IMR-90 (cell line): ENCODE data around the gene SRBD1. TPM values are rescaled to one million over a fixed set of nuclear protein-coding genes. Genes with fewer than 3 reads are reported as not detected.

Source experiments
- ATAC-seq: fragments of 200-7000 bp; cut with Tn5 transposase; 2 replicates; pipeline ENCODE4 v1.9.1; 2020; ENCODE audit warnings: low read depth, mild to moderate bottlenecking, moderate library complexity
- BruUV-seq: library from RNA; stranded (reverse); fragments of 400-500 nt; replicated peaks from 2 replicates; lab custom pipeline; 2021; lab: Mats Ljungman, UMichigan
- CTCF ChIA-PET: fragments of 300-600 bp; formaldehyde crosslinking; extraction: SDS; loops from one replicate; lab custom pipeline; 2021; ENCODE audit warnings: antibody characterized with exemption; lab: Yijun Ruan, JAX
- POLR2A ChIA-PET: fragments of 300-600 bp; sonication (Branson Sonifier 250); formaldehyde crosslinking; loops from one replicate; lab custom pipeline; 2022; ENCODE audit warnings: antibody characterized with exemption; ENCODE audit not compliant: unreplicated experiment; lab: Charles Lee
- DNase-seq: peaks from one replicate; pipeline ENCODE4 v3.0.0; 2013
- H2AFZ ChIP-seq: replicated peaks from 2 replicates; pipeline ENCODE3; 2013; ENCODE audit warnings: low read length, mild to moderate bottlenecking; ENCODE audit not compliant: poor library complexity
- H2AK5ac ChIP-seq: 2 replicates; pipeline ENCODE4 v1.6.1; 2013; ENCODE audit warnings: low read depth, low read length, inconsistent platforms
- H2AK9ac ChIP-seq: replicated peaks from 2 replicates; pipeline ENCODE3; 2013; ENCODE audit warnings: mild to moderate bottlenecking, low read depth, low read length, moderate library complexity; ENCODE audit not compliant: poor library complexity
- H2BK120ac ChIP-seq: 2 replicates; pipeline ENCODE4 v1.6.1; 2013; ENCODE audit warnings: low read depth, low read length, inconsistent platforms
- H2BK15ac ChIP-seq: 3 replicates; pipeline ENCODE4 v1.6.1; 2013; ENCODE audit warnings: low read depth, low read length, inconsistent platforms
- H2BK20ac ChIP-seq: 2 replicates; pipeline ENCODE4 v1.6.1; 2013; ENCODE audit warnings: low read depth, mild to moderate bottlenecking, inconsistent platforms, low read length, moderate library complexity
- H2BK5ac ChIP-seq: 2 replicates; pipeline ENCODE4 v1.6.1; 2013; ENCODE audit warnings: mild to moderate bottlenecking, low read depth, low read length, inconsistent platforms; ENCODE audit not compliant: poor library complexity, severe bottlenecking
- H3K14ac ChIP-seq: replicated peaks from 2 replicates; pipeline ENCODE4 v1.6.1; 2013; ENCODE audit warnings: low read depth, low read length, inconsistent platforms
- H3K18ac ChIP-seq: 2 replicates; pipeline ENCODE4 v1.6.1; 2013; ENCODE audit warnings: low read depth, low read length, control low read depth
- H3K23ac ChIP-seq: 2 replicates; pipeline ENCODE4 v1.6.1; 2013; ENCODE audit warnings: low read depth, low read length, inconsistent platforms
- H3K27ac ChIP-seq: 2 replicates; pipeline ENCODE4 v1.5.1; 2013; ENCODE audit warnings: mild to moderate bottlenecking, control low read depth, low read length; ENCODE audit not compliant: insufficient read depth
- H3K27me3 ChIP-seq: 2 replicates; pipeline ENCODE4 v1.6.1; 2013; ENCODE audit warnings: low read length; ENCODE audit not compliant: control insufficient read depth, insufficient read depth
- H3K36me3 ChIP-seq: 2 replicates; pipeline ENCODE4 v1.6.1; 2013; ENCODE audit warnings: low read length, mixed read lengths; ENCODE audit not compliant: control insufficient read depth, insufficient read depth
- H3K4ac ChIP-seq: 2 replicates; pipeline ENCODE4 v1.6.1; 2013; ENCODE audit warnings: low read depth, low read length, inconsistent platforms
- H3K4me1 ChIP-seq: 2 replicates; pipeline ENCODE4 v1.6.1; 2013; ENCODE audit warnings: low read length, mixed read lengths; ENCODE audit not compliant: control insufficient read depth, insufficient read depth
- H3K4me2 ChIP-seq: 2 replicates; pipeline ENCODE4 v1.6.1; 2013; ENCODE audit warnings: low read depth, mild to moderate bottlenecking, control low read depth, low read length, moderate library complexity
- H3K4me3 ChIP-seq: 2 replicates; pipeline ENCODE4 v1.5.1; 2013; ENCODE audit warnings: low read depth, mild to moderate bottlenecking, control low read depth, low read length, moderate library complexity; ENCODE audit not compliant: insufficient read depth
- H3K56ac ChIP-seq: 2 replicates; pipeline ENCODE4 v1.6.1; 2013; ENCODE audit warnings: low read length, inconsistent platforms; ENCODE audit not compliant: insufficient read depth; ENCODE audit errors: extremely low read depth
- H3K79me1 ChIP-seq, 2 experiments: 2 replicates each; pipeline ENCODE4 v1.6.1; 2013; ENCODE audit warnings: low read length in 2 of 2, inconsistent platforms in 1 of 2, low read depth in 1 of 2
- H3K9ac ChIP-seq: 2 replicates; pipeline ENCODE4 v1.6.1; 2013; ENCODE audit warnings: low read depth, low read length, control low read depth
- H3K9me1 ChIP-seq: 2 replicates; pipeline ENCODE4 v1.6.1; 2013; ENCODE audit warnings: low read length, inconsistent platforms; ENCODE audit not compliant: insufficient read depth
- H3K9me3 ChIP-seq: 2 replicates; pipeline ENCODE4 v1.6.1; 2013; ENCODE audit warnings: low read length; ENCODE audit not compliant: control insufficient read depth, insufficient read depth
- H4K20me1 ChIP-seq: 2 replicates; pipeline ENCODE4 v1.6.1; 2013; ENCODE audit warnings: low read length, inconsistent platforms; ENCODE audit not compliant: insufficient read depth
- H4K5ac ChIP-seq: 2 replicates; pipeline ENCODE4 v1.6.1; 2013; ENCODE audit warnings: mild to moderate bottlenecking, low read depth, low read length, control low read depth
- H4K8ac ChIP-seq, 2 experiments: 2 replicates each; pipeline ENCODE4 v1.6.1; 2013; ENCODE audit warnings: low read depth in 2 of 2, low read length in 2 of 2, control low read depth in 1 of 2, inconsistent platforms in 1 of 2
- H4K91ac ChIP-seq: 2 replicates; pipeline ENCODE4 v1.6.1; 2013; ENCODE audit warnings: low read depth, low read length, inconsistent platforms; ENCODE audit not compliant: insufficient read depth
- BHLHE40 ChIP-seq: fragments of 150-350 bp; IDR thresholded peaks from 2 replicates; pipeline ENCODE4 v1.6.1; 2016; ENCODE audit warnings: mild to moderate bottlenecking, low read depth, low read length
- CEBPB ChIP-seq: IDR thresholded peaks from 2 replicates; pipeline ENCODE4 v1.6.1; 2012; ENCODE audit warnings: low read depth, low read length, improper control_type of control experiment
- CHD1 ChIP-seq: IDR thresholded peaks from 2 replicates; pipeline ENCODE4 v1.6.1; 2012; ENCODE audit warnings: low read depth, low read length, improper control_type of control experiment
- CTCF ChIP-seq: conservative IDR thresholded peaks from 2 replicates; pipeline ENCODE4 v1.5.1; 2012; ENCODE audit warnings: mild to moderate bottlenecking, low read depth, low read length, improper control_type of control experiment
- ELK1 ChIP-seq: fragments of 150-350 bp; IDR thresholded peaks from 2 replicates; pipeline ENCODE4 v1.6.1; 2016; ENCODE audit warnings: low read depth, mild to moderate bottlenecking, low read length, moderate library complexity, borderline replicate concordance
- FOS ChIP-seq: fragments of 150-350 bp; IDR thresholded peaks from 2 replicates; pipeline ENCODE4 v1.6.1; 2016; ENCODE audit warnings: low read depth, low read length
- MAFK ChIP-seq: IDR thresholded peaks from 2 replicates; pipeline ENCODE4 v1.6.1; 2012; ENCODE audit warnings: low read depth, low read length, improper control_type of control experiment
- MAZ ChIP-seq: IDR thresholded peaks from 2 replicates; pipeline ENCODE4 v1.6.1; 2012; ENCODE audit warnings: low read depth, mild to moderate bottlenecking, low read length, improper control_type of control experiment, moderate library complexity, borderline replicate concordance
- MXI1 ChIP-seq: IDR thresholded peaks from 2 replicates; pipeline ENCODE4 v1.6.1; 2012; ENCODE audit warnings: low read depth, mild to moderate bottlenecking, low read length, moderate library complexity, borderline replicate concordance
- NFE2L2 ChIP-seq: fragments of 150-350 bp; IDR thresholded peaks from 2 replicates; pipeline ENCODE4 v1.6.1; 2016; ENCODE audit warnings: low read depth, mild to moderate bottlenecking, low read length
- RCOR1 ChIP-seq: IDR thresholded peaks from 2 replicates; pipeline ENCODE4 v1.6.1; 2012; ENCODE audit warnings: mild to moderate bottlenecking, low read length, improper control_type of control experiment; ENCODE audit not compliant: insufficient replicate concordance
- RFX5 ChIP-seq: IDR thresholded peaks from 2 replicates; pipeline ENCODE4 v1.8.0; 2012; ENCODE audit warnings: low read depth, mild to moderate bottlenecking, low read length, moderate library complexity
- SMC3 ChIP-seq: fragments of 150-350 bp; IDR thresholded peaks from 2 replicates; pipeline ENCODE4 v1.6.1; 2016; ENCODE audit warnings: low read depth, mild to moderate bottlenecking, antibody characterized with exemption, low read length, moderate library complexity
- USF2 ChIP-seq: fragments of 150-350 bp; IDR thresholded peaks from 2 replicates; pipeline ENCODE4 v1.6.1; 2017; ENCODE audit warnings: mild to moderate bottlenecking, antibody characterized with exemption, low read length, low read depth
- WGBS, 2 experiments: methylation state at CpG; one replicate each; pipeline versions ENCODE4 v1.1.5 to v1.1.7; 2013; ENCODE audit warnings: missing lambda C conversion rate in 2 of 2; ENCODE audit not compliant: insufficient read length in 1 of 2; ENCODE audit errors: extremely low coverage in 2 of 2; 5-methylcytosine and 5-hydroxymethylcytosine counted together
- dilution Hi-C: fragments of 300-500 bp; cut with HindIII; formaldehyde crosslinking; loops from one replicate; pipeline ENCODE4 v1.14.3; 2018; ENCODE audit warnings: low sequenced_read_pairs; ENCODE audit not compliant: unreplicated experiment
- in situ Hi-C: fragments of 300-500 bp; cut with MboI; formaldehyde crosslinking; loops from 3 replicates; pipeline ENCODE4 v1.14.3; 2019; ENCODE audit warnings: low sequenced_read_pairs, inconsistent platforms, mixed read lengths
- intact Hi-C: fragments of 100-400 bp; cut with micrococcal nuclease; formaldehyde crosslinking; loops from 2 replicates; pipeline ENCODE4 v1.10.0; 2022
- polyA plus RNA-seq, 3 experiments: library from polyadenylated mRNA; depleted of rRNA; stranded (reverse); fragments of >200 nt; gene quantifications; 2 replicates each; pipeline ENCODE4 v1.2.3, GENCODE V29; 2012; ENCODE audit warnings: low replicate concordance in 1 of 3
- total RNA-seq: library from RNA; depleted of rRNA; stranded (reverse); fragments of >200 nt; gene quantifications from 2 replicates; pipeline ENCODE4 v1.2.3, GENCODE V29; 2012

SRBD1 gene
- total and polyA plus RNA-seq, 2 of the 4 experiments (the other 2 are of a cell fraction) = 3.5 to 14.7 TPM

DNA sequence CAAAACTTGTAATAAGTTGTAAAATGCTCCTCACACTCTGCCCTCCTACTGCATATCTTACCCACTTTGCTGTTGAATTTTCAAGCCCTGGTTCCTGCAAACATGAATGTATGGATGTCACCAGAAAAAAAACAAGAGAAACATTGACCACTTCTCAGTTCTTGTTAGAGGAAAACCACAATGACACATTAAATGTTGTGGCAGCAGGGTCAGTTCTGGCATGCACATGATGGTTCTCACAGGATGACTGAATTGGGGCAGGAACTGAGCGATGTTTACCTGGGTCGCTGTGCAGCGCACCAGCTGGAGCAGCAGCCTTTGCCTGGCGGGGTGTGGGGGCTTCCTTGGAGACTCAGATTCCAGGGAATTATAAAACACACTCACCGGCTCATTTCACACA, 26.4 kb upstream of the SRBD1 start:
- in situ Hi-C loops = loop anchor here (25.0 kb wide), 1 partner anchor 675 kb away; no protein-coding TSS in a partner anchor
- intact Hi-C loops = no loop called here
- Histone ChIP-seq H4K5ac (no peak overlapping the region), H3K4me3 (no peak overlapping the region), H2AFZ (no peak overlapping the region), H3K18ac (no peak overlapping the region), H2BK15ac (no peak overlapping the region), H3K27ac (no peak overlapping the region), H4K8ac (no peak overlapping the region), H3K4ac (no peak overlapping the region), H2BK20ac (no peak overlapping the region), H3K23ac (no peak overlapping the region), H4K20me1 (no peaks in the 10 kb centered on the region), H3K14ac (no peak overlapping the region), H2BK120ac (no peak overlapping the region), H2BK5ac (no peak overlapping the region), H3K36me3 (no peaks in the 10 kb centered on the region), H2AK9ac (no peak overlapping the region), H3K27me3 (peaks cover 56% of the 10 kb centered on the region), H3K79me1 (no peaks in the 10 kb centered on the region), H3K56ac (no peak overlapping the region), H3K9me1 (no peaks in the 10 kb centered on the region), H3K9me3 (no peaks in the 10 kb centered on the region), H3K4me2 (no peak overlapping the region), H2AK5ac (no peak overlapping the region), H3K9ac (no peak overlapping the region), H3K4me1 (no peaks in the 10 kb centered on the region), H4K91ac (no peak overlapping the region)
- POLR2A ChIA-PET = no interaction called here
- BruUV-seq = no TSS peak
- CTCF ChIA-PET = no interaction called here
- no CpG with 5 or more reads among the region's 5 CpGs for WGBS, 2 experiments
- TF ChIP-seq MXI1 (no peak), CEBPB (no peak), RFX5 (no peak), USF2 (no peak), BHLHE40 (no peak), SMC3 (no peak), FOS (no peak; the same call in 1 of the 2 replicates), NFE2L2 (no peak), MAZ (no peak), RCOR1 (no peak), CTCF (no peak), MAFK (no peak), CHD1 (no peak), ELK1 (no peak)
- dilution Hi-C loops = loop anchor here (25.0 kb wide), 1 partner anchor 300 kb away; no protein-coding TSS in a partner anchor
- ATAC-seq (peak; percentile 14; the same call in 1 of the 2 replicates), DNase-seq (peak; percentile 85)
